Fibroblast of lung (primary cell): ENCODE data around the gene ADGRV1. TPM values are rescaled to one million over a fixed set of nuclear protein-coding genes. Genes with fewer than 3 reads are reported as not detected.
A peak's percentile ranks its signal among the peaks of the same experiment; 100 is the strongest.

Experiments
- DNase-seq, 2 donors: peaks; one replicate each; pipeline versions ENCODE4 v3.0.0 to v3.0.0-alpha.2; 2010; ENCODE audit warnings: low read depth in 2 of 2
- H2AFZ ChIP-seq: 2 replicates; pipeline ENCODE4 v1.5.1; 2012; ENCODE audit warnings: low read length, control low read depth, inconsistent platforms
- H3K27ac ChIP-seq: 2 replicates; pipeline ENCODE4 v1.5.1; 2011; ENCODE audit warnings: low read length, control low read depth; ENCODE audit not compliant: insufficient read depth
- H3K27me3 ChIP-seq: 2 replicates; pipeline ENCODE4 v1.5.1; 2011; ENCODE audit warnings: mild to moderate bottlenecking, low read length; ENCODE audit not compliant: control insufficient read depth, insufficient read depth
- H3K36me3 ChIP-seq: 2 replicates; pipeline ENCODE4 v1.5.1; 2011; ENCODE audit warnings: low read length; ENCODE audit not compliant: control insufficient read depth, insufficient read depth
- H3K4me1 ChIP-seq: 2 replicates; pipeline ENCODE4 v1.5.1; 2011; ENCODE audit warnings: low read length; ENCODE audit not compliant: control insufficient read depth, insufficient read depth; ENCODE audit errors: extremely low read depth
- H3K4me2 ChIP-seq: 2 replicates; pipeline ENCODE4 v1.5.1; 2011; ENCODE audit warnings: low read length, control low read depth; ENCODE audit not compliant: insufficient read depth; ENCODE audit errors: extremely low read depth
- H3K4me3 ChIP-seq, 4 experiments: fragments of 200-600 bp in 1 of 4; sonication (generic) in 1 of 4; replicated peaks in 1 of 4; 2 replicates each; pipeline ENCODE4 v1.5.1; 2011 to 2016; ENCODE audit warnings: low read length in 4 of 4, low read depth in 3 of 4, mild to moderate bottlenecking in 3 of 4, control low read depth in 2 of 4, inconsistent platforms in 1 of 4, mixed read lengths in 1 of 4; ENCODE audit not compliant: insufficient read depth in 1 of 4; ENCODE audit errors: control extremely low read depth in 1 of 4
- H3K79me2 ChIP-seq: 2 replicates; pipeline ENCODE4 v1.5.1; 2012; ENCODE audit warnings: mild to moderate bottlenecking, low read length, inconsistent platforms; ENCODE audit not compliant: control insufficient read depth, insufficient read depth
- H3K9ac ChIP-seq: 2 replicates; pipeline ENCODE4 v1.5.1; 2011; ENCODE audit warnings: mild to moderate bottlenecking, low read length, control low read depth; ENCODE audit not compliant: insufficient read depth
- H3K9me3 ChIP-seq: 2 replicates; pipeline ENCODE4 v1.5.1; 2012; ENCODE audit warnings: low read depth, low read length; ENCODE audit not compliant: control insufficient read depth, insufficient read depth
- H4K20me1 ChIP-seq: 2 replicates; pipeline ENCODE4 v1.5.1; 2011; ENCODE audit warnings: low read length; ENCODE audit not compliant: control insufficient read depth, insufficient read depth; ENCODE audit errors: extremely low read depth
- CTCF ChIP-seq, 2 donors: IDR thresholded peaks in 1 of 2; conservative IDR thresholded peaks in 1 of 2; 1 replicate in 1 of 2; 2 replicates in 1 of 2; pipeline ENCODE4 v1.5.1; 2011 to 2012; ENCODE audit warnings: low read length in 2 of 2, control low read depth in 1 of 2, inconsistent platforms in 1 of 2, low read depth in 1 of 2, mild to moderate bottlenecking in 1 of 2
- EZH2 ChIP-seq: IDR thresholded peaks from 2 replicates; pipeline ENCODE4 v1.5.1; 2012; ENCODE audit warnings: low read length, control low read depth, mild to moderate bottlenecking; ENCODE audit errors: missing control alignments
- polyA plus RNA-seq, 2 donors: library from polyadenylated mRNA; depleted of rRNA in 1 of 2; stranded (reverse) in 1 of 2; unstranded in 1 of 2; fragments of >200 nt; gene quantifications; 2 replicates each; pipeline ENCODE4 v1.2.1, GENCODE V29; 2011 to 2012; ENCODE audit warnings: missing spikeins in 1 of 2
- total RNA-seq: library from RNA; depleted of rRNA; stranded (reverse); fragments of >200 nt; gene quantifications from 2 replicates; pipeline ENCODE4 v1.2.1, GENCODE V29; 2014

The ADGRV1 gene
- total and polyA plus RNA-seq, 2 donors (not counting 1 experiment from before 2014, with no cell fraction given): 0.15 to 0.17 TPM

GRCh38 chr5:90898326-90899013 lies 339.9 kb downstream of the ADGRV1 start:
- peak; percentile 15 to 54 for DNase-seq
- no peak overlapping the region for H2AFZ ChIP-seq
- H3K27ac ChIP-seq: no peak overlapping the region
- no peak overlapping the region for H3K4me2 ChIP-seq
- no peak for TF ChIP-seq EZH2
- no peak for TF ChIP-seq CTCF (conservative IDR thresholded peaks at IDR 0.05 in 1 of 2, IDR thresholded peaks at IDR 0.05 in 1 of 2; ENCODE audit: low read depth in 1 of 2, low read length in 2 of 2)
- no peak overlapping the region for H3K4me3 ChIP-seq
- H3K4me1 ChIP-seq: no peaks in the 10 kb centered on the region
- H3K9me3 ChIP-seq: no peaks in the 10 kb centered on the region
- no peaks in the 10 kb centered on the region for H3K79me2 ChIP-seq
- no peak overlapping the region for H3K9ac ChIP-seq
- no peaks in the 10 kb centered on the region for H3K27me3 ChIP-seq
- no peaks in the 10 kb centered on the region for H4K20me1 ChIP-seq
- H3K36me3 ChIP-seq: no peaks in the 10 kb centered on the region

GRCh38 chr5:90899014-90899604 lies 340.5 kb downstream of the ADGRV1 start:
- Histone ChIP-seq H3K79me2 (no peaks in the 10 kb centered on the region), H3K4me3 (no peak overlapping the region), H3K9me3 (no peaks in the 10 kb centered on the region), H3K4me1 (no peaks in the 10 kb centered on the region), H2AFZ (no peak overlapping the region), H3K27me3 (no peaks in the 10 kb centered on the region), H3K36me3 (no peaks in the 10 kb centered on the region), H3K9ac (no peak overlapping the region), H3K4me2 (no peak overlapping the region), H4K20me1 (no peaks in the 10 kb centered on the region), H3K27ac (no peak overlapping the region)
- no peak for TF ChIP-seq CTCF (conservative IDR thresholded peaks at IDR 0.05 in 1 of 2, IDR thresholded peaks at IDR 0.05 in 1 of 2; ENCODE audit: low read depth in 1 of 2, low read length in 2 of 2)
- no peak for TF ChIP-seq EZH2
- DNase-seq: no peak

- H3K79me2 ChIP-seq: no peaks in the 10 kb centered on the region
- H3K36me3 ChIP-seq: no peaks in the 10 kb centered on the region
- TF ChIP-seq EZH2 (no peak), CTCF (conservative IDR thresholded peaks at IDR 0.05 in 1 of 2, IDR thresholded peaks at IDR 0.05 in 1 of 2; ENCODE audit: low read depth in 1 of 2, low read length in 2 of 2) (no peak)
- H3K9ac ChIP-seq: no peak overlapping the region
- no peak overlapping the region for H2AFZ ChIP-seq
- no peak for DNase-seq
- no peaks in the 10 kb centered on the region for H4K20me1 ChIP-seq
- no peaks in the 10 kb centered on the region for H3K4me1 ChIP-seq
- H3K27me3 ChIP-seq: no peaks in the 10 kb centered on the region
- no peak overlapping the region for H3K27ac ChIP-seq
- no peaks in the 10 kb centered on the region for H3K9me3 ChIP-seq
- no peak overlapping the region for H3K4me2 ChIP-seq
- H3K4me3 ChIP-seq: no peak overlapping the region
These were observed 342.7 kb downstream of the ADGRV1 start for GRCh38 chr5:90901261-90901660.
